GM21381 (cell line): ENCODE measurements around the gene SEC14L6.
"Not testable (repeated sequence)": the region's sequence is repeated elsewhere in the genome, so short reads cannot be mapped to it uniquely, and the experiment has no call there.

Experiments
- ATAC-seq: cut with Tn5 transposase; IDR thresholded peaks from one replicate; pipeline ENCODE4 v1.9.1; 2021; ENCODE audit warnings: mild to moderate bottlenecking, moderate library complexity; ENCODE audit not compliant: unreplicated experiment

SEC14L6 gene

DNA sequence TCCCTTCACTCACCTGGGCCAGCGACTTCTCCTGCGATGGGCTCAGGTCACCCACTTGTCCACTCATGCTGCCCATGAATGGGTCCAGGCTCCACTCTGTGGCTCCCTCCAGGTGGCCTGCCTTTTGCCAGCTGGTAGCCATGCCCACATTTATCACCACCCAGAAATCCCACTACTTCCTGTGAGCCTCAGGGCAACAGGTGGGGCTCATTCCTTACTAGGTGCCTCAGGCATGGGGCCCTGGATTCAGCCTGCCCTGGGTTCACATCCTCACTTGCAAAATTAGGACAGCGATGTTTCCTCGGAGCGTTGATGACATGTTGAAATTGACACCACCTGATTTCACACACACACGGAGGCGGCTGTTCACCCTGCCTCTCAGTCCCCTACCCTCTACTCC is at the start of gene SEC14L6:
TSS of gene SEC14L6 (minus strand) at position 126 of the 400 bp plus-strand sequence. CDS start at position 67, 59 bp downstream.
- ATAC-seq = no peak

- no peak for ATAC-seq
Measured at GRCh38 chr22:30596199-30596598, 49.7 kb upstream of the SEC14L6 start.

GRCh38 chr22:30592360-30592713 is 45.8 kb upstream of the SEC14L6 start:
- not testable (repeated sequence) for ATAC-seq

DNA sequence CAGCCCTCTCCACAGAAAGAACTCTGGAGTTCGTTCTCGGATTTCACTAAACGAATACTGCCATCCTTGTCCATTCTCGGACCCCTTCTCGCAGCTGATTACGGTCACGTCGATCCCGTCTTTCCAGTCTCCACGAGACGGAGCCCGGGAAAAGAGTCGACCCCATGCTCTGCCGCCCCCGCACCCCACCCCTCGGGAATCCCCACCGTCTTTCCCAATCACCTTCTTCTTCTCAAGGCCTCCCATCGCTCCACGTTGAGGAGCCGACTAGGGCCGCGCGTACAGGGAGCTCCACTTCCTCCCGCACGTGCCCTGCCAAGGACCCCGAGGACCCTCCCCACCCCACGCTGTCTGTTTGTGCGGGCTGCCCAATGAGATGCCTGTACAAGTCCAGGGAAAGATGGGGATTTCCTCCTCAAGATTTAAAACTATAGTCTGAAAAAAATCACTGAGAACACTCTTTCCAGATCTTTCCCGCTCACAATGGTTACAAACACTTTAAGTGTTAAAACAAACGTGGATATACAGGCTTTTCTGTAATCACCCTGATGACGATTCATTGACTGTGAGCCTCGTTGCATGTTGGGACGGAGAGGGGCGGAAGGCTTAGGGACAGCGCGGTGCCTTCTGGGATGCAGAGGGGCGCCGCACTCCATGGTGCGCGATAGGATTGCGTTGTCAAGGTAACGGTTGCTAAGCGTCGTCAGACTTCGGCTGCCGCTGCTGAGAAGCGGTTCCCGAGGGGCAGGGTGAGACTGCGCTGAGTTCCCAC is 45.2 kb upstream of the SEC14L6 start, which contains the start of gene PES1:
TSS of gene PES1 (minus strand) at position 323 of the 772 bp plus-strand sequence. CDS start at position 246, 77 bp downstream.
- peak; percentile 91 for ATAC-seq

- ATAC-seq = no peak
Measured at GRCh38 chr22:30591191-30591587, 44.6 kb upstream of the SEC14L6 start.

- ATAC-seq = no peak
Measured at GRCh38 chr22:30586414-30586813, 39.9 kb upstream of the SEC14L6 start.

GRCh38 chr22:30584441-30584840 is 37.9 kb upstream of the SEC14L6 start:
- no peak for ATAC-seq

GRCh38 chr22:30582788-30583545 is 36.4 kb upstream of the SEC14L6 start:
- ATAC-seq = no peak

GRCh38 chr22:30582051-30582450 is 35.5 kb upstream of the SEC14L6 start:
- ATAC-seq = no peak

DNA sequence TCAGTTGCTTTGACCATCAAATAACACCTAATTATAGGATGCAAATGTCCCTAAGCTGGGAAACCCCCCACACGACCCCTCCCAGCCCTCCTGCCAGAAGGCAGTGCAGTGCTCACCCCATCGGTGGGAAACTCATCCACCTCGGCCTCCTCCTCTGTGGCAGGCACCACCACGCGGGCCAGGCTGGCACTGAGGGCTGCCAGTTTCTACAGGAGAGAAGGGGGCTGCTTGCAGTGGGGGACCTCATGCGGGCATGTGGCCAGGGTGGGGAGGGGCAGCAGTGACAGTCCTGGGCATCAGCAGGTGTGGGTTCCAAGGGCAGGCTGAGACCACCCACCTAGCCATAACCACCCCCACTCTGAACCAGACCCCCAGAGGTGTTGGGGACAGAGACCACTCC is 34.4 kb upstream of the SEC14L6 start:
- ATAC-seq = no peak

DNA sequence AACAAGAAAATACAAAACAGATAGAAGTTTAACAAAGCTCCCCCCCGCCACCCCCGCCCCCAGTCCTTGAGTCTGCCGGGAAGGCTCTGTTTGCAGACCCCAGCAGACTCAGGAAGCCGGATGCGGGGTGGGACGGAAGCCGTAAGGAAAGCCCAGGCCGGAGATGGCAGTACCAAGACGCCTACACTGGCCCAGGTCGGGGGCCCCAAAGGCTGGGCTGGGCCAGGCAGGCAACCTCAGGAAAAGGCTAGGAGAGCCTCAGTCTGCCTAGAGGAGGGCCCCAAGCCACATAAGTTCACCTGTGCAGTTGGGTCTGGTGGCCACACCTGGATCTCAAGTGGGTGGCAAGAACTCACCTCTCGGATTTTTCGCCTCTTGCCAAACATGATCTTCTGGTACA is 31.9 kb upstream of the SEC14L6 start:
- no peak for ATAC-seq

GRCh38 chr22:30575859-30576258 is 29.3 kb upstream of the SEC14L6 start:
- ATAC-seq = no peak

DNA sequence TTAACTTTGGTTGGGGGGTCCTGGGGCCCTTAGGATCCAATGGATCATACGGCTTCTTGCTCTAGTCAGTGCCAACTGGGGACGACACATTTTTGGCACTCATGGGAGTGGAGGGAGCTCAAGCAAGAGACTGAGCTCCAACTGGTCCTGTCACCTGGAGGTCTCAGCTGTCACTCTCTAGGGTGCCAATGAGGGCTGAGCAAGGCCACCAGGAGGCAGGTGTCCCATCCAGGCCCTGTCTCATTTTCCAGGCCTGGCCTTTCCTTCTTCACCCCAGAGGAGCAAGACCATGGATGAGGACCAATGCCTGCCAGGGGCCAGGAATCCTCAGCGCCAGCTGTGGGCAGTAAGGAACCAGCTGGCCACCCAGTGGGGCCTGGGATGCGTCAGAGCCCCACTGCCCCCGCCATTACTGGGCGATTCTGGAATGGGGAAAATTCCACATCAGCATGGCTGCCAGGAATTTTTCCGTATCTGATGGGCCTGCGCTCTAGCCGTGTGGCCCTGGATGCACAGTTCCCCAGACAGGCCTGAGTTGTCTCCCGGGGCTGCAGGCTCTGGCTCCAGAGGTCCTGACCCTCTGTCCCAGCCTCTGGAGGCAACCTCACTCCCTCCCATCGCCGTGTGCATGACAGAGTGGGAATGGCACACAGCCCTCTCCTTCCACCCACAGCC is 28.6 kb upstream of the SEC14L6 start:
- no peak for ATAC-seq

DNA sequence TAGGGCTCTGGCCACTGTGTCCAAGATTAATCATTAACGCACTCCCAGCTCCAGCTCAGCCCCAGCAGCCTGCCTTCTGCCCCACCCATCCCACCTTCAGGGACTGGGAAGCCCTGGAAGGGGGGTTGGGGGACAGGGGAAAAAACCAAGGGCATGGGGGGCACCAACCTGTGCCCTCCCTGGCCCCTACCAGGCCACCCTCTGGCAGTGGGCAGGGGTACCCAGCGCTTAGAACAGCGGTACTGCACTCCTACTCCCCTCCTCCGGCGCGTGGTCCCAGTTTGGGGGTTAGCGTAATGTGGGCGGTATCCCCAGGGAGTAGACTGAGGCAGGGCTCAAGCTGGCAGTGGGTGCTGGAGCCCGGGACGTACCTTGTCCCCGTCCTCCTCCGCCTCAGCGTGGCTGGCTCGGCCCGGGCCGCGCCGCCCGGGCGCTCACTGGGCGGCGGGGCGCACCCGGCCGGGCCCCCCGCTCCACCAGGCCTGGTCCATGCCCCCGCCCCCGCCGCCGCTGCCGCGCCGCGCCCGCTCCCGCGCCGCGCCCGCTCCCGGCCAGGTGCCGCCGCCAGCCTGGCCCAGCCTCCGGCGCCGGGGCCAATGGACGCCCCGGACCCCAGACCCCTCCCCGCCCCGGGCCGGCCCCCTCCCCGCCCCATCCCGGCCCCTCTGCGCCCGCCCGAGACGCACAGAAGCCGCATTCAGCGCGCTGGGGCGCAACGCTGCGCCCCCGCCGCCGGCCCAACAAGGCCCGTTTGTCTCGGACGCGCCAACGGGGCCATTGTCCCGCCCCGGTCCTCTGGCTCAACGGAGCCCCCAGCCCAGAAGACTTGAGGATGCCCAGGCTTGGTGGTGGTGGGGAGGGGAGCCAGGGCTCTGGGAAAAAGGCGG is 27.8 kb upstream of the SEC14L6 start, which contains the start of gene GAL3ST1:
TSS of gene GAL3ST1 (minus strand) at position 571 of the 887 bp plus-strand sequence. CDS start 17,273 bp downstream, outside the sequence.
- ATAC-seq = no peak

- ATAC-seq = no peak
Measured at GRCh38 chr22:30573594-30574094, 27.1 kb upstream of the SEC14L6 start.

DNA sequence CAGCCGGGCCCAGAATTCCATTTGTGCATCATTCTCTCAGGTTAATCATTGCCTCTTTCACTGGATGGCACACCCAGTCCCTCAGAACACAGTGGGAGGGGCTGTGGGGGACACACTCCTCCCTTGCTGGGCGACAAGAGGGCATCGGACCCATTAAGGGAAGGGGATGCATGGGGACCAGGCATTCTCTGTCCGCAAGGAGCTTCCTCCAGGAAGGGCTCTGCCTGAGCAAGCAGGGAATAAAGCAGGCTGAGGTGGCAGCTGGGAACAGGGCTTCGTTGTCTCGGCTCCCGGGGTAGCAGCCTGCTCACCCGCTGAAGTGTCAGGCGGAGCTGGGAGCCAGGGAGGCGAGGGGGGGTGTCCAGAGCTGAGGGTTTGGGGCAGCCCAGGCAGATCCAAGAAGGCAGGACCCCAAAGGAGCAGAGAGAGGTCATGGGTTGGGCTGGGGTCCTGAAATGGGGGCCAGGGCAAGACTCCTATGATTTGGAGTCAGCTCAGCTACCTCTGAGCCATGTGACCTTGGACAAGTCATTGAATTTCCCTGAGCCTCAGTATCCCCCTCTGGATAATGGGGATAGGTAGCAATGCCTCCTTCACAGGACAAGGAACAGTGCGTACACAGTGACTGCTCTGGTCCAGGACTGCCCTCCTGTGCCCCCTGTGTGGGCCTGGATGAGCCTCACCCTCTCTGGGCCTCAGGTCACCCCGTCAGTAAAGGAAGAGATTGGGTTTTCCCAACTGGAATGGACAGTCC is 26.5 kb upstream of the SEC14L6 start:
- no peak for ATAC-seq

DNA sequence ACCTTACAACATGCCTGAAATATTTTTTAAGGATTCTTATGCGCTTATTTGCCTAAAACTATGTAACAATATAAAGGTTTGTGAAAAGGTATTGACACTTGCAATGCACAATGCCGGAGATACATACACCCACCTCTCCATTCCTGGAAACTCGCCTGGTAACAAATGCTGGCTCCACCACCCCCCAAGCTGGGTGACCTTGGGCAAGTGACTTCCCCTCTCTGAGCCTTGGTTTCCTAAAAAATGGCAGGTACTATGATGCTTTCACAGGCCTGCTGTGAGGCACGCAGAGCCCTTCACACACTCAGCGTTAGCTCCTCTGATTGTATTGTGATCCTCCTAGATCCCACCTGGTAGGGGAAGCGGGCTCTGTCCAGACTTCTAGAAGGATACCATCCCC is 25.7 kb upstream of the SEC14L6 start:
- no peak for ATAC-seq

GRCh38 chr22:30569674-30570202 is 23.2 kb upstream of the SEC14L6 start:
- no peak for ATAC-seq

GRCh38 chr22:30568137-30568805 is 21.7 kb upstream of the SEC14L6 start:
- ATAC-seq = no peak
